Esophagus (tissue), 2 donors: ENCODE measurements around the gene VSIG10L2. TPM values are rescaled to one million over a fixed set of nuclear protein-coding genes. Genes with fewer than 3 reads are reported as not detected.
A peak's percentile ranks its signal among the peaks of the same experiment; 100 is the strongest.

Experiments used
- H3K27ac ChIP-seq, 2 donors: one replicate each; pipeline ENCODE4 v1.5.1; 2013; ENCODE audit warnings: low read depth in 2 of 2, mild to moderate bottlenecking in 2 of 2, inconsistent platforms in 1 of 2, low read length in 1 of 2, moderate library complexity in 1 of 2
- H3K27me3 ChIP-seq, 2 donors: one replicate each; pipeline ENCODE4 v1.6.1; 2013; ENCODE audit warnings: low read length in 2 of 2, control low read depth in 1 of 2, mild to moderate bottlenecking in 1 of 2; ENCODE audit not compliant: insufficient read depth in 2 of 2, control insufficient read depth in 1 of 2
- H3K36me3 ChIP-seq, 2 donors: one replicate each; pipeline ENCODE4 v1.6.1; 2013; ENCODE audit warnings: low read length in 1 of 2; ENCODE audit not compliant: control insufficient read depth in 2 of 2, insufficient read depth in 2 of 2
- H3K4me1 ChIP-seq, 2 donors: one replicate each; pipeline ENCODE4 v1.6.1; 2013; ENCODE audit warnings: low read length in 1 of 2; ENCODE audit not compliant: control insufficient read depth in 2 of 2, insufficient read depth in 2 of 2
- H3K4me3 ChIP-seq, 2 donors: one replicate each; pipeline ENCODE4 v1.5.1; 2013; ENCODE audit warnings: low read length in 2 of 2, mild to moderate bottlenecking in 2 of 2, low read depth in 1 of 2, moderate library complexity in 1 of 2
- H3K9me3 ChIP-seq, 2 donors: one replicate each; pipeline ENCODE4 v1.6.1; 2013; ENCODE audit warnings: mild to moderate bottlenecking in 2 of 2, low read depth in 1 of 2, low read length in 1 of 2, moderate library complexity in 1 of 2; ENCODE audit not compliant: control insufficient read depth in 2 of 2, insufficient read depth in 1 of 2
- WGBS, 2 donors: extraction: QIAGEN DNeasy Blood & Tissue Kit; methylation state at CpG; one replicate each; pipeline ENCODE4 v1.1.7; 2013; 5-methylcytosine and 5-hydroxymethylcytosine counted together
- polyA plus RNA-seq, 2 donors: library from polyadenylated mRNA; stranded (reverse); fragments of 200-250 nt; gene quantifications; one replicate each; pipeline ENCODE4 v1.2.3, GENCODE V29; 2013
- donor health status: healthy with polysubstance abuse.
- donor health status: Bipolar disorder and iron deficiency.

VSIG10L2 gene
- polyA plus RNA-seq, 2 donors = 0.59 to 0.86 TPM

DNA sequence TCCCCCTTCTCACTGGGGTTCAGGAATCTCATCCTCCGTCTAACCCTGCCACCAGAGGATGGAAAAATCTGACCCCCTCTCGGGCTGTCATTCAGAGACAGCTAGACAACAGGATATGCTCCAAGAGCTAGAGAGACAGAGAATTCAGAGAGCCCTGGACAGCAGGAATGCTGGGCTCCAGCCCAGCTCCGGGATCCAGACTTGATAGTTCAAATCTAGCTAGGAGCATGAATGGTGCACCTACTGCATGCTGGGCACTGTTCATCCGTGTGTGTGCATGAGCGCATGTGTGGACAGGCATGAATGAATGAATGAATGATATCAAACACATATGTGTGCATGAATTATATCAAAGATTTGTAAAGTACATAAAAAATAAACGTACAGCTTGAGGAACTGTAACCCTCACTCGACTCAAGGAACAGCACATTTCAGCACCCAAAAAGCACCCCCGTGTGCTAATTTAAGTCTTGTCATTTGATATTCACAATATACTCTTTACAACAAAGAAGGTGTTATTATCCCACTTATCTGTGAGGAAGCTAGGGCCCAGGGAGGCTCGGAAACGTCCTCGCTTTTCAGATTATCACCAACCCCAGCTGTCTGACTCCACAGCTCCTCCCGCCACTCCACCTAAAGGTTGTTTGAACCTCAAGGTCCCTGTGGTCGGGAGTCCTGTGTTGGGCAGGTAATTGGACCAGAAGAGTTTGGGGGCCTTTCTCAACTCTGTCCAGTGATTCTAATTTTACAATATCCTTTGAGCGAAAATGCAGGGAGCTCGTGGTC, 640 bp upstream of the VSIG10L2 start:
- H3K36me3 ChIP-seq = no peaks in the 10 kb centered on the region
- H3K27ac ChIP-seq = no peak overlapping the region
- no peaks in the 10 kb centered on the region for H3K27me3 ChIP-seq
- no peaks in the 10 kb centered on the region for H3K9me3 ChIP-seq
- 73 to 79% methylated on average over 15 of the region's 15 CpGs for WGBS, 2 donors
- no peak overlapping the region for H3K4me3 ChIP-seq
- H3K4me1 ChIP-seq = peaks cover 2 to 4% of the 10 kb centered on the region in 2 donors

DNA sequence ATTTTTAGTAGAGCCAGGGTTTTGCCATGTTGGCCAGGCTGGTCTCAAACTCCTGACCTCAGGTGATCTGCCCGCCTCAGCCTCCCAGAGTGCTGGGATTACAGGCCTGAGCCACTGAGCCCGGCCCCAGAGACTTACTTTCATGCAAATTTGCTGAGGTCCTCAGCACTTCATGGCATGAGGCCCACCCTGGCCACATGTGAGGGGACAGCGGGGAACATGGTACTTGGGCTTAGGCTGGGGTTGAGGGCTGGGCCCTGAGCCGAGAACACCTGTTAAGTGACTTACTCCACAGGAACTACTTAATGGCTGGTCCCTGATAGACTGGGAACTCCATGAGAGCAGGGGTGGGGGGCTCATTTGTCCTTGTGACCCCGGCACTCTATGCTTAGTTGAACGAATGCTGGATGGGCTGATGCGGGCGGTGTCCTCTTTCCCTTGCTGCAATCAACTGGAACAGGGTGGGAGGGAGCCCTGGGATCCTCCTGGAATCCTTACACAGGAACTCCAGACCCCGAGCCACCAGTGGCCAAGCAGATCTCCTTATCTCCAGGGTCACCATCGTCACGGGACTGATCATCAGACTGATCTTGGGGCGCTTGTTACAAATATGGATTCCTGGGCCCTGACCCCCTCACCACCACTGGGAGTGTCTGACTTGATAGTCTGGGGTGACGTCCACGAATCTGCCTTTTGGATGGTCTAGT, 1.0 kb downstream of the VSIG10L2 start:
- Histone ChIP-seq H3K27ac (no peak overlapping the region), H3K27me3 (no peaks in the 10 kb centered on the region), H3K36me3 (no peaks in the 10 kb centered on the region), H3K9me3 (no peaks in the 10 kb centered on the region), H3K4me3 (no peak overlapping the region), H3K4me1 (peaks cover 8 to 13% of the 10 kb centered on the region in 2 donors)
- 88 to 94% methylated on average over 14 of the region's 14 CpGs for WGBS, 2 donors

DNA sequence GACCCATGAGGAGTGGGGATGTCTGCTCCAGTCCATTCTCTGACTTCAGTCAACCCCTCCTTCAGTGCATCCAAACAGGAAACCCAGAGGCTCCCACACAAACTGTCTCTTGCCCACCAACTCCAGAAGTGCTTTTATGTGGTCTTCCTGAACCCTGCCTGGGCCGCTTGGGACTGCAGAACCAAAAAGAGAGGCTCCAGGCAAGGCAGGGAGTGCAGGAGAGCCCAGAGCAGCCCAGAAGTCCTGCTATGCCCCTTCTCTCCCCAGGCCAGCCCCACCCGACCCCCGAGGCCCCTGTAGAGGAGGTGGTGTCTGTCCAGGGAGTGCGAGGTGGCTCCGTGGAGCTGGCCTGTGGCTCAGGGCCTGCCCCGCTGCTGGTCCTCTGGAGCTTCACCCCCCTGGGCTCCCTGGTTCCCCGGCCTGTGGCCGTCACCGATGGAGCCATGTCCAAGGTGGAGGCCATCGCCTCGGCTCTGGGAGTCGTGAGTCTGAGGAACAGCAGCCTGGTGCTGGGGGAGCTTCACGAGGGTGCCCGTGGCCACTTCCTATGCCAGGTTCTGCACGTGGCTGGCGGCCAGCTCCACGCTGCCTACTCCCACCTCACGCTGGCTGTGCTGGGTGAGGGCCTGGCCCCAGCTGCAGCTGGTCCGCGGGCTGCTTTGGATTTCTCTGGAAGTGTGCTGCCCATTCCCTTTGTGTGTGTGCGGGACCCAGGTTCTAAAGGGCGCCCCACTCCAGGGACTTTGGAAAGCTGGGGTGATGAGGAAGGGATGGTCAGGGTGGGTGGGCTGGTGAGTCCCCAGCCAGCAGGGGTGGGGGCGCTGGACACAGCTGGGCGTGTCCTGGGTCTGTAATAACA, 1.8 kb downstream of the VSIG10L2 start:
- H3K4me3 ChIP-seq = no peak overlapping the region
- no peak overlapping the region for H3K27ac ChIP-seq
- no peaks in the 10 kb centered on the region for H3K9me3 ChIP-seq
- H3K4me1 ChIP-seq = peaks cover 7 to 15% of the 10 kb centered on the region in 2 donors
- no peaks in the 10 kb centered on the region for H3K27me3 ChIP-seq
- WGBS, 2 donors = 83 to 89% methylated on average over 23 to 24 of the region's 24 CpGs
- no peaks in the 10 kb centered on the region for H3K36me3 ChIP-seq

DNA sequence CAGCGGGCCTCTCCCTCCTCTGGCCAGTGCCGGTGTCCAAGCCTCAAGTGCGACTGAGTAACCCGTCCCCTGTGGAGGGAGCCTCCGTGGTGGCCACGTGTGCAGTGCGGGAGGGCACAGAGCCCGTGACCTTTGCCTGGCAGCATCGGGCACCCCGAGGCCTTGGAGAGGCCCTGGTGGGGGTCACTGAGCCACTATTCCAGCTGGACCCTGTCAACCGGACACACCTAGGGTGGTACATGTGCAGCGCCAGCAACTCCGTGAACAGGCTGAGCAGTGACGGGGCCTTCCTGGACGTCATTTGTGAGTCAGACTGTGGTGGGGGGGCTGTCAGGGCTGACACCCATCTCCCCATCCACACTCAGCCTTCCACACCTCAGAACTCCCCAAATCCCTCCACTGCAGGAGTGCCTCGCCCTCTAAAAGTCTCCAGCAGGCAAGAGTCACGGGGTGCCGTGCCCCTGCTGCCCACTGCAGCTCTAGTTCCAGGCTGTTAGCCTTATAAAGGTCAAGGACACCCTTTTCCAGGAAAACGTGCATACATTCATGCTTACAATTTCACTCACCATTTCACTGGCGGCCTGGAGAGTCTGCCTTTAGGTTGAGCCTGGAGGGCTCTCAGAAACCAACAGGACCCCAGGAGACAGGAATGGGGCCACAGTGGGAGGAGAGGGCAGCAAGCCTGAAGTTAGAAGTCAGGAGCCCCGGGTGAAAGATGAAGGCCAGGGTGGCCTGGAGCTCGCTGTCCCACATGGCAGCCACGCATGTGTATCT, 2.6 kb downstream of the VSIG10L2 start:
- Histone ChIP-seq H3K36me3 (no peaks in the 10 kb centered on the region), H3K4me3 (no peak overlapping the region), H3K4me1 (peaks cover 13 to 19% of the 10 kb centered on the region in 2 donors), H3K9me3 (no peaks in the 10 kb centered on the region), H3K27ac (no peak overlapping the region), H3K27me3 (no peaks in the 10 kb centered on the region)
- 82 to 88% methylated on average over 20 to 23 of the region's 23 CpGs for WGBS, 2 donors

DNA sequence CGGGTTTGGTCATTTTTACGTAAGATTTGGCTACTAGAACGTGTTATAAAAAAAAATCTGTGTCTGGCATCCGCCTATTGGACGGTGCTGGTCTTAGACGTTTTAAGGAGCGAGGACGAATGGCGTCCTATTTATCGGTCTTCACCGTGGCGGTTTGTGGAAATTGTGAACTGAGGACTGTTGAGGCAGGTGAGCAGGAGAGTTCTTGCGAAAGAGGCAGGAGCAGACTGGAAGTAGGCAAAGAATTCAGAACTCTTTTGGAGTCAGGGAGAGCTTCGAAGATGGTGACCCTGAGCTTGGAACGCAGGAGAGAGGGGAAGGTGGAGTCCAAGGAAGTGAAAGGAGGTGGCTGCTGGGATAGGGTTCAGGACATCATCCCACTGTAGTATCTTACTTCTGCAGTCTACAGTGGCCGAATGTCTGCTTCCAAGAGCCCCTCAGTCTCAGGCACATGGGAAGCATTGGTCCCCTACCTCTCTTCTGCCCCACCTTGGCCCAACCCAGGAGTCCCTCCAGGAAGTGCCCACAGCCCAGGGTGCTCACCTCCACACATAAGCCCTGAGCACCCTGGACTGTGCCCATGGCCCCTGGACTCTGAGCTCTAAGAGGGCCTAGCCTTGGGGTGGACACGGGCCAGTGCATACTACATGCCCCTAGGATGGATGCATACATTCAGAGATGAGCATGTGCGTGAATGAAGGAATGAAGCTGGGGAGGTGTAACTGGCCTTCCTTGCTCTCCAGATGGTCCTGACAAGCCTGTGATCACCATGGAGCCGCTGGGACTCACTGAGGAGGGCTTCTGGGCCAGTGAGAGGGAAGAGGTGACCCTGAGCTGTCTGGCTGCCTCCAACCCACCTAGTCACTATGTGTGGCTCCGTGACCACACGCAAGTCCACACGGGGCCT, 3.7 kb downstream of the VSIG10L2 start:
- no peaks in the 10 kb centered on the region for H3K36me3 ChIP-seq
- WGBS, 2 donors = 92 to 94% methylated on average over 22 of the region's 22 CpGs
- no peak overlapping the region for H3K27ac ChIP-seq
- no peaks in the 10 kb centered on the region for H3K9me3 ChIP-seq
- H3K27me3 ChIP-seq = no peaks in the 10 kb centered on the region
- no peak overlapping the region for H3K4me3 ChIP-seq
- H3K4me1 ChIP-seq = peaks cover 13 to 20% of the 10 kb centered on the region in 2 donors

DNA sequence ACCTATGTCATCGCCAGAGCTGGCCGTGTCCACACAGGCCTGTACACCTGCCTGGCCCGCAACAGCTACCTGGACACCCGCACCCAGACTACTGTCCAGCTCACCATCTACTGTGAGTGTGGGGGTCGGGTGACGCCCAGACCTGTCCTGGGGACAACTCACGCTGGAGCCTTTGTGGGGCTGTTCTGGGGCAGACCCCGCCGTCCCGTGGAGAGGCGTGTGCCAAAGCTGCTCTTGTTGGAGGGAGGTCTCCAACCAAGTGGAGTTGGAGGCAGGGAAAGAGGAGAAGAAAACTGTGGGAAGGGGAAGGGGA, 4.3 kb downstream of the VSIG10L2 start:
- Histone ChIP-seq H3K9me3 (no peaks in the 10 kb centered on the region), H3K27me3 (no peaks in the 10 kb centered on the region), H3K36me3 (no peaks in the 10 kb centered on the region), H3K4me3 (no peak overlapping the region), H3K27ac (no peak overlapping the region), H3K4me1 (peaks cover 13 to 20% of the 10 kb centered on the region in 2 donors)
- WGBS, 2 donors = 93 to 95% methylated on average over 11 of the region's 11 CpGs

DNA sequence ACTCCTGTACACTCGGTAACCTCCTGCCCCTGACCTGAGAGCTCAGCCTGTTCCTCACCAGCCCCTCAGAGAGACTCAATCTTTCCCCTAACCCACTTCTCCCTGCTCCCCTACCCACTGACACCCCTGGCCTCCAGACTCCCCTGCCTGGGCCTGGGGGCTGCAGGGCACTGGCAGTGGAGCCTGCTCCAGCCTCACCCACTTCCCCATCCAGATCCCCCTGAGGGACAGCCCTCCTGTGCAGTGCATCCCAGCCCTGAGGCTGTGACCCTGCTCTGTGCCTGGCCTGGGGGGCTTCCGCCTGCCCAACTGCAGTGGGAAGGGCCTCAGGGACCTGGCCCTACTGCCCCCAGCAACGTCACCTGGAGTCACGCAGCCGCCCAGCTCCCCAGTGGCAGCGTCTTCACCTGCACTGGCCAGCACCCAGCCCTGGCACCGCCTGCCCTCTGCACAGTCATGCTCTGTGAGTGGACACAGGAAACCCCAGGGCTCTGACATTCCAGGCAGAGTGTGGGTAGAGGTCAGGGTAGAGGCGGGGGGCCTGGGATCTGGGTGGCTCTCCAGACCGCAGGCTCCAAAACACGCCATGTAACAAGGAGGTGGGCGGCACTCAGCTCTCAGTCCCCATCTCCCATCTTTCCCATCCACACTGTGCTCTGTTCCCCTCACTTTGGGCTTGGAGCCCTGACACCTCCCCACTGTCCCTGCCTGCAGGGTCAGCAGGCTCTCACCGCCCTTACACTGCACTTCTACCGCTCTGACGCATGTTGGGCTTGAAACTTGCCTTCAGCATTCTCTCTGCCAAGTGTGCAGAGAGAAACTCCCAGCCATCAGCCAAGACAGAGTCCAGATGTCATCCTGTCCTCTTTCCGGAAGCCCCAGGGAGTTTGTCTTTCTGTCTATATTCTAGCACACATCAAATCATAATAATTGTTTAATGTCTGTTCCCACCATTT, 5.1 kb downstream of the VSIG10L2 start:
- no peaks in the 10 kb centered on the region for H3K27me3 ChIP-seq
- WGBS, 2 donors = 59 to 62% methylated on average over 15 of the region's 15 CpGs
- no peak overlapping the region for H3K27ac ChIP-seq

DNA sequence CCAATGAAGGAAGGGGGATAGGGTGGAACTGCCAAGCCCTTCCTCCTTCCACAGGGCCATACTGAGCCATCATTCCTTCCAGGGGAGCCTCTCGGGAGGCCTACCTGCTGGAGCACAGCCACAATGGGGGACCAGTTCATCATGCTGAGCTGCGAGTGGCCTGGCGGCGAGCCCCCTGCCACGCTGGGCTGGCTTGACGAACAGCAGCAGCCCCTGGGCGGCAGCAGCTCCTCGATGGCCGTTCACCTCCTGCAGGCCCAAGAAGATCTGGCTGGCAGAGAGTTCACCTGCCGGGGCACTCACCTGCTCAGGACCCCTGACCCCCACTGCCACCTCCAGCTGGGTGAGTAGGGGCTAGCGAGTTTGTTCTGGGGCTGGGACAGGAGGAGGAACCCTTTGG, 5.9 kb downstream of the VSIG10L2 start:
- Histone ChIP-seq H3K27me3 (no peaks in the 10 kb centered on the region), H3K36me3 (no peaks in the 10 kb centered on the region), H3K9me3 (no peaks in the 10 kb centered on the region), H3K27ac (peak overlapping the region in 1 of 2 donors; percentile 15), H3K4me3 (no peak overlapping the region), H3K4me1 (peaks cover 13 to 24% of the 10 kb centered on the region in 2 donors)
- 63 to 68% methylated on average over 11 of the region's 11 CpGs for WGBS, 2 donors

More for the DNA sequence above, 5.1 kb downstream of the VSIG10L2 start:
- peaks cover 13 to 20% of the 10 kb centered on the region in 2 donors for H3K4me1 ChIP-seq
- H3K4me3 ChIP-seq = no peak overlapping the region
- H3K36me3 ChIP-seq = no peaks in the 10 kb centered on the region
- no peaks in the 10 kb centered on the region for H3K9me3 ChIP-seq
